H1 (cell line): ENCODE results near the gene ZSCAN21. TPM values are rescaled to one million over a fixed set of nuclear protein-coding genes. Genes with fewer than 3 reads are reported as not detected.
A peak's percentile ranks its signal among the peaks of the same experiment; 100 is the strongest.

ENCODE experiments used
- CTCF ChIA-PET: fragments of 300-600 bp; sonication (Branson Sonifier 250); formaldehyde crosslinking; loops from one replicate; lab custom pipeline; 2021; ENCODE audit not compliant: partially characterized antibody; lab: Charles Lee
- POLR2A ChIA-PET: fragments of 300-600 bp; sonication (Branson Sonifier 250); formaldehyde crosslinking; loops from one replicate; lab custom pipeline; 2021; ENCODE audit warnings: inconsistent platforms; ENCODE audit not compliant: partially characterized antibody; lab: Charles Lee
- DNase-seq, 2 experiments: peaks; one replicate each; pipeline versions ENCODE4 v3.0.0 to v3.0.0-alpha.2; 2010 to 2022; ENCODE audit warnings: low spot score in 2 of 2, low read depth in 1 of 2, mixed read lengths in 1 of 2
- FAIRE-seq: peaks from 2 replicates; lab custom pipeline; 2011; peaks lifted over from hg19 to GRCh38; lab: Jason Lieb, UNC
- H2AFZ ChIP-seq: 2 replicates; pipeline ENCODE4 v1.8.1; 2012; ENCODE audit warnings: low read length, inconsistent platforms
- H2AK5ac ChIP-seq: 2 replicates; pipeline ENCODE4 v1.6.1; 2013; ENCODE audit warnings: low read depth, low read length
- H2BK120ac ChIP-seq: replicated peaks from 2 replicates; pipeline ENCODE3; 2013; ENCODE audit warnings: low read depth, low read length, inconsistent platforms
- H2BK12ac ChIP-seq: 2 replicates; pipeline ENCODE4 v1.6.1; 2013; ENCODE audit warnings: low read depth, low read length
- H2BK15ac ChIP-seq: 2 replicates; pipeline ENCODE4 v1.6.1; 2013; ENCODE audit warnings: low read length
- H2BK20ac ChIP-seq: 2 replicates; pipeline ENCODE4 v1.6.1; 2013; ENCODE audit warnings: low read length
- H2BK5ac ChIP-seq: 2 replicates; pipeline ENCODE4 v1.6.1; 2013; ENCODE audit warnings: low read depth, low read length
- H3K14ac ChIP-seq: 2 replicates; pipeline ENCODE4 v1.6.1; 2013; ENCODE audit warnings: inconsistent platforms; ENCODE audit not compliant: insufficient read length
- H3K18ac ChIP-seq: 2 replicates; pipeline ENCODE4 v1.6.1; 2013; ENCODE audit warnings: low read length; ENCODE audit errors: extremely low read depth
- H3K23ac ChIP-seq: 2 replicates; pipeline ENCODE4 v1.6.1; 2013; ENCODE audit warnings: inconsistent platforms; ENCODE audit not compliant: insufficient read length
- H3K23me2 ChIP-seq: 2 replicates; pipeline ENCODE4 v1.6.1; 2013; ENCODE audit warnings: low read depth, low read length
- H3K27ac ChIP-seq: 2 replicates; pipeline ENCODE4 v1.6.1; 2011; ENCODE audit warnings: low read depth, low read length, inconsistent platforms
- H3K27me3 ChIP-seq, 4 experiments: replicated peaks in 1 of 4; 1 replicate in 1 of 4; 2 replicates in 3 of 4; pipeline versions ENCODE4 v1.6.1 to v1.8.1; 2011 to 2013; ENCODE audit warnings: low read length in 3 of 4, mild to moderate bottlenecking in 3 of 4, inconsistent platforms in 2 of 4, mixed read lengths in 2 of 4, moderate library complexity in 1 of 4; ENCODE audit not compliant: control insufficient read depth in 3 of 4, insufficient read depth in 3 of 4; ENCODE audit errors: extremely low read depth in 1 of 4
- H3K36me3 ChIP-seq, 4 experiments: 2 replicates each; pipeline versions ENCODE4 v1.6.1 to v1.8.1; 2011 to 2013; ENCODE audit warnings: mild to moderate bottlenecking in 4 of 4, low read length in 3 of 4, moderate library complexity in 2 of 4, control low read depth in 1 of 4, inconsistent platforms in 1 of 4; ENCODE audit not compliant: insufficient read depth in 4 of 4, control insufficient read depth in 2 of 4
- H3K4ac ChIP-seq: replicated peaks from 2 replicates; pipeline ENCODE3; 2013; ENCODE audit warnings: low read length, low read depth, mixed read lengths, inconsistent platforms; ENCODE audit not compliant: insufficient read length
- H3K4me1 ChIP-seq, 4 experiments: replicated peaks in 1 of 4; 1 replicate in 1 of 4; 2 replicates in 3 of 4; pipeline versions ENCODE4 v1.6.1 to v1.8.1; 2011 to 2013; ENCODE audit warnings: low read length in 3 of 4, inconsistent platforms in 2 of 4, mixed read lengths in 1 of 4; ENCODE audit not compliant: insufficient read depth in 4 of 4, control insufficient read depth in 3 of 4
- H3K4me2 ChIP-seq, 2 experiments: 2 replicates each; pipeline versions ENCODE4 v1.6.1 to v1.8.1; 2011 to 2013; ENCODE audit warnings: low read depth in 2 of 2, low read length in 2 of 2, control low read depth in 1 of 2, inconsistent platforms in 1 of 2, mild to moderate bottlenecking in 1 of 2; ENCODE audit not compliant: insufficient read depth in 1 of 2
- H3K4me3 ChIP-seq, 4 experiments: fragments of 200-600, 300-600 bp in 1 of 4; sonication (generic), shearing (Covaris generic), sonication (Bioruptor Twin) in 1 of 4; 2 replicates each; pipeline versions ENCODE4 v1.5.1 to v1.8.1; 2011 to 2016; ENCODE audit warnings: low read length in 4 of 4, low read depth in 3 of 4, control low read depth in 2 of 4, inconsistent platforms in 2 of 4, mild to moderate bottlenecking in 2 of 4, mixed read lengths in 1 of 4, moderate library complexity in 1 of 4; ENCODE audit not compliant: insufficient read depth in 2 of 4; ENCODE audit errors: extremely low read depth in 1 of 4
- H3K56ac ChIP-seq: replicated peaks from 2 replicates; pipeline ENCODE3; 2013; ENCODE audit warnings: low read depth, mild to moderate bottlenecking, mixed read lengths, low read length, inconsistent platforms; ENCODE audit not compliant: insufficient read length
- H3K79me1 ChIP-seq: 2 replicates; pipeline ENCODE4 v1.6.1; 2013; ENCODE audit warnings: low read depth, low read length, control low read depth
- H3K79me2 ChIP-seq, 2 experiments: 2 replicates each; pipeline versions ENCODE4 v1.6.1 to v1.8.1; 2012 to 2013; ENCODE audit warnings: low read length in 2 of 2, mild to moderate bottlenecking in 2 of 2, inconsistent platforms in 1 of 2; ENCODE audit not compliant: insufficient read depth in 2 of 2, control insufficient read depth in 1 of 2
- H3K9ac ChIP-seq, 4 experiments: replicated peaks in 1 of 4; 1 replicate in 1 of 4; 2 replicates in 3 of 4; pipeline versions ENCODE4 v1.6.1 to v1.8.1; 2011 to 2013; ENCODE audit warnings: low read depth in 3 of 4, low read length in 3 of 4, control low read depth in 2 of 4, mild to moderate bottlenecking in 2 of 4, moderate library complexity in 2 of 4, inconsistent platforms in 1 of 4; ENCODE audit errors: extremely low read depth in 1 of 4
- H3K9me3 ChIP-seq, 2 experiments: 2 replicates each; pipeline versions ENCODE4 v1.6.1 to v1.8.1; 2012 to 2013; ENCODE audit warnings: mild to moderate bottlenecking in 2 of 2, moderate library complexity in 2 of 2, control low read depth in 1 of 2, inconsistent platforms in 1 of 2, low read depth in 1 of 2, low read length in 1 of 2, mixed read lengths in 1 of 2; ENCODE audit not compliant: insufficient read depth in 2 of 2
- H4K20me1 ChIP-seq, 2 experiments: replicated peaks in 1 of 2; 2 replicates each; pipeline versions ENCODE3 to v1.8.1; 2011 to 2013; ENCODE audit warnings: inconsistent platforms in 2 of 2, low read length in 2 of 2, mild to moderate bottlenecking in 1 of 2; ENCODE audit not compliant: insufficient read depth in 2 of 2, control insufficient read depth in 1 of 2
- H4K5ac ChIP-seq: 2 replicates; pipeline ENCODE4 v1.6.1; 2013; ENCODE audit warnings: low read length, low read depth, mixed read lengths, inconsistent platforms; ENCODE audit not compliant: insufficient read length
- H4K8ac ChIP-seq: 2 replicates; pipeline ENCODE4 v1.8.0; 2013; ENCODE audit warnings: mild to moderate bottlenecking, moderate library complexity, low read length, inconsistent platforms; ENCODE audit not compliant: insufficient read depth; ENCODE audit errors: extremely low read depth
- H4K91ac ChIP-seq: replicated peaks from 2 replicates; pipeline ENCODE3; 2013; ENCODE audit warnings: low read length, mixed read lengths, inconsistent platforms; ENCODE audit not compliant: insufficient read length
- BACH1 ChIP-seq: IDR thresholded peaks from 2 replicates; pipeline ENCODE4 v1.6.1; 2012; ENCODE audit warnings: low read length, improper control_type of control experiment
- CTCF ChIP-seq, 3 experiments: IDR thresholded peaks; 1 replicate in 2 of 3; 2 replicates in 1 of 3; pipeline versions ENCODE4 v1.5.1 to v1.6.1; 2011; ENCODE audit warnings: low read length in 3 of 3, mild to moderate bottlenecking in 3 of 3, inconsistent platforms in 2 of 3, low read depth in 1 of 3, moderate library complexity in 1 of 3; ENCODE audit not compliant: insufficient read depth in 1 of 3; ENCODE audit errors: control extremely low read depth in 1 of 3
- E2F6 ChIP-seq: IDR thresholded peaks from 2 replicates; pipeline ENCODE4 v1.6.1; 2012; ENCODE audit warnings: inconsistent platforms
- GTF2F1 ChIP-seq: IDR thresholded peaks from 2 replicates; pipeline ENCODE4 v1.6.1; 2012; ENCODE audit warnings: low read depth, low read length, improper control_type of control experiment, borderline replicate concordance
- KDM4A ChIP-seq: IDR thresholded peaks from one replicate; pipeline ENCODE4 v1.7.1; 2012; ENCODE audit warnings: low read depth, mild to moderate bottlenecking, moderate library complexity, low read length, inconsistent platforms; ENCODE audit not compliant: severe bottlenecking
- RAD21 ChIP-seq, 2 experiments: IDR thresholded peaks in 1 of 2; conservative IDR thresholded peaks in 1 of 2; 2 replicates each; pipeline ENCODE4 v1.6.1; 2011; ENCODE audit warnings: low read depth in 2 of 2, low read length in 2 of 2, improper control_type of control experiment in 1 of 2, inconsistent platforms in 1 of 2, mild to moderate bottlenecking in 1 of 2, moderate library complexity in 1 of 2
- SIRT6 ChIP-seq: IDR thresholded peaks from one replicate; pipeline ENCODE4 v1.7.1; 2012; ENCODE audit warnings: low read length, inconsistent platforms
- ZNF274 ChIP-seq: IDR thresholded peaks from 2 replicates; pipeline ENCODE4 v1.7.0; 2012; ENCODE audit warnings: low read length, borderline replicate concordance; ENCODE audit errors: extremely low read depth
- WGBS, 2 experiments: shearing (Covaris generic) in 1 of 2; methylation state at CpG; one replicate each; pipeline versions ENCODE4 v1.1.6 to v1.1.7; 2013 to 2015; ENCODE audit warnings: low lambda C conversion rate in 2 of 2, mixed read lengths in 2 of 2, inconsistent platforms in 1 of 2, low coverage in 1 of 2, missing lambda C conversion rate in 1 of 2; ENCODE audit not compliant: insufficient replicate concordance in 2 of 2, insufficient coverage in 1 of 2, insufficient read length in 1 of 2; ENCODE audit errors: extremely low coverage in 1 of 2, missing lambda C conversion rate in 1 of 2; 5-methylcytosine and 5-hydroxymethylcytosine counted together
- polyA plus RNA-seq, 7 experiments: library from polyadenylated mRNA; depleted of rRNA in 3 of 7; stranded (reverse) in 5 of 7; unstranded in 2 of 7; fragments of >200 nt in 5 of 7; fragments of 200-250 nt in 2 of 7; gene quantifications; 1 replicate in 5 of 7; 2 replicates in 1 of 7; 4 replicates in 1 of 7; pipeline versions ENCODE4 v1.2.1 to v1.2.3, GENCODE V29; 2011 to 2013; ENCODE audit warnings: missing spikeins in 2 of 7, mixed read lengths in 2 of 7
- total RNA-seq: library from RNA; stranded (reverse); fragmentation: NEBNext Ultra II Directional; extraction: Animal tissue kit (Norgen Biotek cat#: 25700); gene quantifications from 2 replicates; pipeline ENCODE4 v1.2.1, GENCODE V29; 2021

Gene ZSCAN21
- total and polyA plus RNA-seq, 2 of the 8 experiments (the other 6 are each of a cell fraction or from before 2014, with no cell fraction given), result 15.4 to 26.1 TPM

GRCh38 chr7:100053215-100053614, 3.6 kb downstream of the ZSCAN21 start:
- Histone ChIP-seq H4K5ac (no peak overlapping the region), H3K79me1 (peaks cover 7% of the 10 kb centered on the region; the same call in 1 of the 2 replicates), H3K27ac (no peak overlapping the region), H2BK20ac (no peak overlapping the region), H3K4me1 (peaks cover 0 to 3% (median 0%) of the 10 kb centered on the region in 4 experiments; a peak in 3 of 7 replicates), H3K14ac (no peak overlapping the region), H2BK15ac (no peak overlapping the region), H2AFZ (no peak overlapping the region), H3K4me2 (no peak overlapping the region), H2BK120ac (no peak overlapping the region), H3K23me2 (peaks cover 6% of the 10 kb centered on the region; the same call in 1 of the 2 replicates), H3K4me3 (no peak overlapping the region), H3K56ac (no peak overlapping the region), H3K9me3 (no peaks in the 10 kb centered on the region), H3K9ac (no peak overlapping the region), H3K18ac (no peak overlapping the region), H3K27me3 (peaks cover 0 to 1% (median 0%) of the 10 kb centered on the region in 4 experiments; a peak in 1 of 7 replicates), H4K8ac (no peak overlapping the region), H2BK5ac (no peak overlapping the region), H4K91ac (no peak overlapping the region), H2BK12ac (no peak overlapping the region), H4K20me1 (peaks cover 0 to 2% of the 10 kb centered on the region in 2 experiments), H3K79me2 (peaks cover 0 to 36% of the 10 kb centered on the region in 2 experiments; a peak in 3 of 4 replicates), H3K4ac (no peak overlapping the region), H3K23ac (no peak overlapping the region), H2AK5ac (no peak overlapping the region), H3K36me3 (peaks cover 4 to 25% (median 13%) of the 10 kb centered on the region in 4 experiments; a peak in 7 of 8 replicates)
- DNase-seq (no peak), FAIRE-seq (no peak)
- POLR2A ChIA-PET, result interaction anchor here (0.6 to 18.6 kb wide), 6 partner anchors 12 to 59 kb away, joined by 3 to 294 read pairs (median 6); partner anchors contain the start of gene ZNF3
- TF ChIP-seq SIRT6 (no peak), E2F6 (no peak), ZNF274 (no peak), CTCF (IDR thresholded peaks at IDR 0.05; ENCODE audit: control extremely low read depth in 1 of 3, insufficient read depth in 1 of 3, low read depth in 1 of 3, low read length in 3 of 3) (peak in 2 of 3 experiments; percentile 23 to 42; a peak in 2 of 4 replicates), GTF2F1 (no peak), RAD21 (IDR thresholded peaks at IDR 0.05 in 1 of 2, conservative IDR thresholded peaks at IDR 0.05 in 1 of 2; ENCODE audit: low read depth in 2 of 2, low read length in 2 of 2) (peak; percentile 61 to 65), BACH1 (no peak), KDM4A (no peak)
- 96% methylated on average over 3 of the region's 3 CpGs; no CpG with 5 or more reads in 1 of the 2 experiments for WGBS, 2 experiments
- CTCF ChIA-PET, result interaction anchor here (0.6 to 2.3 kb wide), 11 partner anchors 11 to 176 kb away, joined by 3 to 15 read pairs (median 4); partner anchors contain the start of gene OR2AE1
